HepG2 (cell line): ENCODE data around the gene ZNF586. TPM values are rescaled to one million over a fixed set of nuclear protein-coding genes. Genes with fewer than 3 reads are reported as not detected.

Experiments used
- GFI1 ChIP-seq: sonication (generic); formaldehyde crosslinking; IDR thresholded peaks from 2 replicates; pipeline ENCODE4 v1.5.0; 2020; ENCODE audit warnings: missing genetic modification reagents, mild to moderate bottlenecking, borderline replicate concordance
- KLF15 ChIP-seq: sonication (generic); formaldehyde crosslinking; IDR thresholded peaks from 2 replicates; pipeline ENCODE4 v1.8.1; 2023; ENCODE audit warnings: borderline replicate concordance, mild to moderate bottlenecking, inconsistent platforms, missing genetic modification reagents, mixed read lengths
- U2AF1 ChIP-seq: fragments of 200-400 bp; formaldehyde crosslinking; optimal IDR thresholded peaks from 2 replicates; pipeline ENCODE3; 2017; ENCODE audit warnings: mild to moderate bottlenecking, low read depth, low read length
- ZBTB7B ChIP-seq: sonication (generic); formaldehyde crosslinking; IDR thresholded peaks from 2 replicates; pipeline ENCODE4 v1.4.0; 2020; ENCODE audit warnings: missing genetic modification reagents
- ZIK1 ChIP-seq: sonication (generic); formaldehyde crosslinking; IDR thresholded peaks from 2 replicates; pipeline ENCODE4 v1.5.0; 2020; ENCODE audit warnings: mild to moderate bottlenecking, low read depth, missing genetic modification reagents, borderline replicate concordance
- ZNF224 ChIP-seq: sonication (generic); formaldehyde crosslinking; IDR thresholded peaks from 2 replicates; pipeline ENCODE4 v1.5.0; 2020; ENCODE audit warnings: mild to moderate bottlenecking, missing genetic modification reagents
- ZNF256 ChIP-seq: sonication (generic); formaldehyde crosslinking; conservative IDR thresholded peaks from 2 replicates; pipeline ENCODE4 v1.4.0; 2020; ENCODE audit warnings: missing genetic modification reagents
- polyA plus RNA-seq, 8 experiments: library from polyadenylated mRNA; depleted of rRNA in 3 of 8; stranded (reverse) in 7 of 8; unstranded in 1 of 8; fragments of >200 nt; fragmentation: Illumina TruSeq in 4 of 8; extraction: Trizol in 4 of 8; gene quantifications; 2 replicates each; pipeline versions ENCODE4 v1.2.1 to v1.2.3, GENCODE V29; 2011 to 2016; ENCODE audit warnings: low read depth in 4 of 8, missing spikeins in 1 of 8, mixed read lengths in 1 of 8; ENCODE audit not compliant: insufficient read depth in 1 of 8
- total RNA-seq, 5 experiments: library from RNA; depleted of rRNA; stranded (reverse); fragments of >200 nt; fragmentation: Illumina TruSeq; extraction: Trizol; gene quantifications; 2 replicates each; pipeline ENCODE4 v1.2.3, GENCODE V29; 2016; ENCODE audit warnings: low read depth in 1 of 5
- TF ChIP-seq, protein P1 (sequence below): sonication (generic); formaldehyde crosslinking; IDR thresholded peaks from 2 replicates; pipeline ENCODE4 v1.8.1; 2023; ENCODE audit warnings: mild to moderate bottlenecking, inconsistent platforms, moderate library complexity, missing genetic modification reagents, borderline replicate concordance
- TF ChIP-seq, protein P2 (sequence below): fragments of 450-650 bp; IDR thresholded peaks from 2 replicates; pipeline ENCODE4 v1.6.1; 2017; ENCODE audit warnings: mild to moderate bottlenecking
- TF ChIP-seq, protein P3 (sequence below): sonication (generic); formaldehyde crosslinking; IDR thresholded peaks from 2 replicates; pipeline ENCODE4 v1.4.0; 2020; ENCODE audit warnings: low read depth, missing genetic modification reagents
- TF ChIP-seq, protein P4 (sequence below): sonication (generic); formaldehyde crosslinking; IDR thresholded peaks from 2 replicates; pipeline ENCODE4 v1.4.0; 2020; ENCODE audit warnings: mild to moderate bottlenecking, missing genetic modification reagents

Gene ZNF586
- total and polyA plus RNA-seq, 2 of the 13 experiments (the other 11 are each of a cell fraction or from before 2014, with no cell fraction given) = 0.50 to 3.4 TPM

DNA sequence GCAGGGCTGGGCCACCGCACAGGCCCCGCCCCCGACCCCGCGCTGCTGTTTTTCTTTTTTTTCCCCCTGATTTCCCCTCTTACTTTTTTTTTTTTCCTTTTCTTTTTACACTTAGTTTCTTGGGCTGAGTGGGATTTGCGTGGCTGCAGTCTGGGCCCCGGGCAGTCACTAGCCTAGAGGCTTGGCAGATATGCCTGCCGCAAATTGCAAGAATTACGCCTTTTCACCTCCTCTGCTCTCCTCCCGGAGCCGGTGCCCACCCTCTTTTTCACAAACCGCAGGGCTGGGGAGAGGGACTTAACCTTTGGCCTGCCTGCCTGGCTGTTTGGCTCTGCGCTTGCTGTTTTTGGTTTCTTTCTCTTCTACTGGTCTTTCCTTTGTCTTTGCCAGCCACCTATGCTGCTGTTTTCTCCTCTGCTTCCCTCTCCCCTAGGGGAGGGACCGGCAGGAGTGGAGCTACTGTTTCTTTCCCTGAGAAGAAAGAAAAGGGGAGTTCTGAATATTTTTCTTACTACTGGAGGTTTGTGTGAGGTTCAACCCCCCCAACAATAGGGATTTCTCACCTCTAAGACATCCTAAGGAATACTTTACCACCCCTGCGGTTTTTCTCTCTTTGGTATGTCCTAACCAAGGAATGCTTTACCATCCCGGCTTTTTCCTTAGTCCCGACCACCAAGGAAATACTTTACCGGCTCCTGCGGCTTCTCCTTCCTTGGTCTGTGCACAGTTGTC lies 34.3 kb downstream of the ZNF586 start (continued):
- TF ChIP-seq, protein P1, sequence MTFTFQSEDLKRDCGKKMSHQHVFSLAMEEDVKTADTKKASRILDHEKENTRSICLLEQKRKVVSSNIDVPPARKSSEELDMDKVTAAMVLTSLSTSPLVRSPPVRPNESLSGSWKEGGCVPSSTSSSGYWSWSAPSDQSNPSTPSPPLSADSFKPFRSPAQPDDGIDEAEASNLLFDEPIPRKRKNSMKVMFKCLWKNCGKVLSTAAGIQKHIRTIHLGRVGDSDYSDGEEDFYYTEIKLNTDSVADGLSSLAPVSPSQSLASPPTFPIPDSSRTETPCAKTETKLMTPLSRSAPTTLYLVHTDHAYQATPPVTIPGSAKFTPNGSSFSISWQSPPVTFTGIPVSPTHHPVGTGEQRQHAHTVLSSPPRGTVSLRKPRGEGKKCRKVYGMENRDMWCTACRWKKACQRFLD (CRISPR knock-in tag) = no peak
- TF ChIP-seq KLF15 (no peak), ZIK1 (CRISPR knock-in tag) (no peak), U2AF1 (peak; percentile 72), ZNF224 (no peak), ZBTB7B (CRISPR knock-in tag) (no peak), GFI1 (CRISPR knock-in tag) (no peak), ZNF256 (CRISPR knock-in tag) (no peak)
- TF ChIP-seq, protein P2, sequence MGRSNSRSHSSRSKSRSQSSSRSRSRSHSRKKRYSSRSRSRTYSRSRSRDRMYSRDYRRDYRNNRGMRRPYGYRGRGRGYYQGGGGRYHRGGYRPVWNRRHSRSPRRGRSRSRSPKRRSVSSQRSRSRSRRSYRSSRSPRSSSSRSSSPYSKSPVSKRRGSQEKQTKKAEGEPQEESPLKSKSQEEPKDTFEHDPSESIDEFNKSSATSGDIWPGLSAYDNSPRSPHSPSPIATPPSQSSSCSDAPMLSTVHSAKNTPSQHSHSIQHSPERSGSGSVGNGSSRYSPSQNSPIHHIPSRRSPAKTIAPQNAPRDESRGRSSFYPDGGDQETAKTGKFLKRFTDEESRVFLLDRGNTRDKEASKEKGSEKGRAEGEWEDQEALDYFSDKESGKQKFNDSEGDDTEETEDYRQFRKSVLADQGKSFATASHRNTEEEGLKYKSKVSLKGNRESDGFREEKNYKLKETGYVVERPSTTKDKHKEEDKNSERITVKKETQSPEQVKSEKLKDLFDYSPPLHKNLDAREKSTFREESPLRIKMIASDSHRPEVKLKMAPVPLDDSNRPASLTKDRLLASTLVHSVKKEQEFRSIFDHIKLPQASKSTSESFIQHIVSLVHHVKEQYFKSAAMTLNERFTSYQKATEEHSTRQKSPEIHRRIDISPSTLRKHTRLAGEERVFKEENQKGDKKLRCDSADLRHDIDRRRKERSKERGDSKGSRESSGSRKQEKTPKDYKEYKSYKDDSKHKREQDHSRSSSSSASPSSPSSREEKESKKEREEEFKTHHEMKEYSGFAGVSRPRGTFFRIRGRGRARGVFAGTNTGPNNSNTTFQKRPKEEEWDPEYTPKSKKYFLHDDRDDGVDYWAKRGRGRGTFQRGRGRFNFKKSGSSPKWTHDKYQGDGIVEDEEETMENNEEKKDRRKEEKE = no peak
- TF ChIP-seq, protein P3, sequence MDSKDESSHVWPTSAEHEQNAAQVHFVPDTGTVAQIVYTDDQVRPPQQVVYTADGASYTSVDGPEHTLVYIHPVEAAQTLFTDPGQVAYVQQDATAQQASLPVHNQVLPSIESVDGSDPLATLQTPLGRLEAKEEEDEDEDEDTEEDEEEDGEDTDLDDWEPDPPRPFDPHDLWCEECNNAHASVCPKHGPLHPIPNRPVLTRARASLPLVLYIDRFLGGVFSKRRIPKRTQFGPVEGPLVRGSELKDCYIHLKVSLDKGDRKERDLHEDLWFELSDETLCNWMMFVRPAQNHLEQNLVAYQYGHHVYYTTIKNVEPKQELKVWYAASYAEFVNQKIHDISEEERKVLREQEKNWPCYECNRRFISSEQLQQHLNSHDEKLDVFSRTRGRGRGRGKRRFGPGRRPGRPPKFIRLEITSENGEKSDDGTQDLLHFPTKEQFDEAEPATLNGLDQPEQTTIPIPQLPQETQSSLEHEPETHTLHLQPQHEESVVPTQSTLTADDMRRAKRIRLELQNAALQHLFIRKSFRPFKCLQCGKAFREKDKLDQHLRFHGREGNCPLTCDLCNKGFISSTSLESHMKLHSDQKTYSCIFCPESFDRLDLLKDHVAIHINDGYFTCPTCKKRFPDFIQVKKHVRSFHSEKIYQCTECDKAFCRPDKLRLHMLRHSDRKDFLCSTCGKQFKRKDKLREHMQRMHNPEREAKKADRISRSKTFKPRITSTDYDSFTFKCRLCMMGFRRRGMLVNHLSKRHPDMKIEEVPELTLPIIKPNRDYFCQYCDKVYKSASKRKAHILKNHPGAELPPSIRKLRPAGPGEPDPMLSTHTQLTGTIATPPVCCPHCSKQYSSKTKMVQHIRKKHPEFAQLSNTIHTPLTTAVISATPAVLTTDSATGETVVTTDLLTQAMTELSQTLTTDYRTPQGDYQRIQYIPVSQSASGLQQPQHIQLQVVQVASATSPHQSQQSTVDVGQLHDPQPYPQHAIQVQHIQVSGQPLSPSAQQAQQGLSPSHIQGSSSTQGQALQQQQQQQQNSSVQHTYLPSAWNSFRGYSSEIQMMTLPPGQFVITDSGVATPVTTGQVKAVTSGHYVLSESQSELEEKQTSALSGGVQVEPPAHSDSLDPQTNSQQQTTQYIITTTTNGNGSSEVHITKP (CRISPR knock-in tag) = peak; percentile 76
- TF ChIP-seq, protein P4, sequence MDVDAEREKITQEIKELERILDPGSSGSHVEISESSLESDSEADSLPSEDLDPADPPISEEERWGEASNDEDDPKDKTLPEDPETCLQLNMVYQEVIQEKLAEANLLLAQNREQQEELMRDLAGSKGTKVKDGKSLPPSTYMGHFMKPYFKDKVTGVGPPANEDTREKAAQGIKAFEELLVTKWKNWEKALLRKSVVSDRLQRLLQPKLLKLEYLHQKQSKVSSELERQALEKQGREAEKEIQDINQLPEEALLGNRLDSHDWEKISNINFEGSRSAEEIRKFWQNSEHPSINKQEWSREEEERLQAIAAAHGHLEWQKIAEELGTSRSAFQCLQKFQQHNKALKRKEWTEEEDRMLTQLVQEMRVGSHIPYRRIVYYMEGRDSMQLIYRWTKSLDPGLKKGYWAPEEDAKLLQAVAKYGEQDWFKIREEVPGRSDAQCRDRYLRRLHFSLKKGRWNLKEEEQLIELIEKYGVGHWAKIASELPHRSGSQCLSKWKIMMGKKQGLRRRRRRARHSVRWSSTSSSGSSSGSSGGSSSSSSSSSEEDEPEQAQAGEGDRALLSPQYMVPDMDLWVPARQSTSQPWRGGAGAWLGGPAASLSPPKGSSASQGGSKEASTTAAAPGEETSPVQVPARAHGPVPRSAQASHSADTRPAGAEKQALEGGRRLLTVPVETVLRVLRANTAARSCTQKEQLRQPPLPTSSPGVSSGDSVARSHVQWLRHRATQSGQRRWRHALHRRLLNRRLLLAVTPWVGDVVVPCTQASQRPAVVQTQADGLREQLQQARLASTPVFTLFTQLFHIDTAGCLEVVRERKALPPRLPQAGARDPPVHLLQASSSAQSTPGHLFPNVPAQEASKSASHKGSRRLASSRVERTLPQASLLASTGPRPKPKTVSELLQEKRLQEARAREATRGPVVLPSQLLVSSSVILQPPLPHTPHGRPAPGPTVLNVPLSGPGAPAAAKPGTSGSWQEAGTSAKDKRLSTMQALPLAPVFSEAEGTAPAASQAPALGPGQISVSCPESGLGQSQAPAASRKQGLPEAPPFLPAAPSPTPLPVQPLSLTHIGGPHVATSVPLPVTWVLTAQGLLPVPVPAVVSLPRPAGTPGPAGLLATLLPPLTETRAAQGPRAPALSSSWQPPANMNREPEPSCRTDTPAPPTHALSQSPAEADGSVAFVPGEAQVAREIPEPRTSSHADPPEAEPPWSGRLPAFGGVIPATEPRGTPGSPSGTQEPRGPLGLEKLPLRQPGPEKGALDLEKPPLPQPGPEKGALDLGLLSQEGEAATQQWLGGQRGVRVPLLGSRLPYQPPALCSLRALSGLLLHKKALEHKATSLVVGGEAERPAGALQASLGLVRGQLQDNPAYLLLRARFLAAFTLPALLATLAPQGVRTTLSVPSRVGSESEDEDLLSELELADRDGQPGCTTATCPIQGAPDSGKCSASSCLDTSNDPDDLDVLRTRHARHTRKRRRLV (CRISPR knock-in tag) = no peak
